Ishikawa (cell line): ENCODE results near the gene TNS1.

Source experiments
- MAX ChIP-seq: IDR thresholded peaks from 2 replicates; pipeline ENCODE4 v1.6.1; 2012
- RAD21 ChIP-seq: IDR thresholded peaks from 2 replicates; pipeline ENCODE4 v1.6.1; 2012; ENCODE audit warnings: low read depth
- REST ChIP-seq: IDR thresholded peaks from 2 replicates; pipeline ENCODE4 v1.6.1; 2012; ENCODE audit warnings: low read depth, mild to moderate bottlenecking
- TAF1 ChIP-seq: IDR thresholded peaks from 2 replicates; pipeline ENCODE4 v1.6.1; 2012; ENCODE audit warnings: low read depth, mild to moderate bottlenecking
- TCF12 ChIP-seq: IDR thresholded peaks from 2 replicates; pipeline ENCODE4 v1.6.1; 2012; ENCODE audit warnings: low read depth
- USF1 ChIP-seq: IDR thresholded peaks from 2 replicates; pipeline ENCODE4 v1.6.1; 2012
- YY1 ChIP-seq: IDR thresholded peaks from 2 replicates; pipeline ENCODE4 v1.6.1; 2012; ENCODE audit warnings: low read depth
- ZBTB7A ChIP-seq: IDR thresholded peaks from 2 replicates; pipeline ENCODE4 v1.6.1; 2012; ENCODE audit warnings: low read depth

GRCh38 chr2:218002143-218002844 lies 501 bp downstream of the TNS1 start:
- no peak for TF ChIP-seq YY1
- no peak for TF ChIP-seq REST
- no peak for TF ChIP-seq TCF12
- no peak for TF ChIP-seq RAD21
- TF ChIP-seq TAF1 = no peak
- no peak for TF ChIP-seq ZBTB7A
- no peak for TF ChIP-seq MAX
- TF ChIP-seq USF1 = no peak
